Endothelial cell of umbilical vein (primary cell): ENCODE results near the gene GOLGA3. TPM values are rescaled to one million over a fixed set of nuclear protein-coding genes. Genes with fewer than 3 reads are reported as not detected.

Source experiments
- BruUV-seq: library from RNA; stranded (reverse); fragments of 400-500 nt; replicated peaks from 2 replicates; lab custom pipeline; 2021; lab: Mats Ljungman, UMichigan
- CTCF ChIA-PET: fragments of 300-600, 350-600 bp; sonication (Branson Sonifier 250); formaldehyde crosslinking; loops from one replicate; lab custom pipeline; 2021; ENCODE audit warnings: antibody characterized with exemption, inconsistent platforms; lab: Charles Lee
- POLR2A ChIA-PET: fragments of 300-600, 350-600 bp; sonication (Branson Sonifier 250); formaldehyde crosslinking; loops from one replicate; lab custom pipeline; 2021; ENCODE audit warnings: antibody characterized with exemption, inconsistent platforms; lab: Charles Lee
- DNase-seq: peaks from one replicate; pipeline ENCODE4 v3.0.0-alpha.2; 2011; ENCODE audit warnings: low read depth, low spot score
- FAIRE-seq: peaks from 2 replicates; lab custom pipeline; 2011; peaks lifted over from hg19 to GRCh38; lab: Jason Lieb, UNC
- H2AFZ ChIP-seq: 2 replicates; pipeline ENCODE4 v1.6.0; 2012; ENCODE audit warnings: low read depth, low read length, control low read depth, inconsistent platforms
- H3K27ac ChIP-seq: 2 replicates; pipeline ENCODE4 v1.5.1; 2011; ENCODE audit warnings: low read depth, mild to moderate bottlenecking, control low read depth, low read length, moderate library complexity; ENCODE audit not compliant: insufficient read depth
- H3K27me3 ChIP-seq, 2 experiments: 2 replicates each; pipeline versions ENCODE4 v1.6.0 to v1.6.1; 2011; ENCODE audit warnings: low read length in 2 of 2, mixed read lengths in 1 of 2; ENCODE audit not compliant: control insufficient read depth in 2 of 2, insufficient read depth in 2 of 2
- H3K36me3 ChIP-seq, 2 experiments: 2 replicates in 1 of 2; 3 replicates in 1 of 2; pipeline ENCODE4 v1.5.1; 2011; ENCODE audit warnings: low read length in 2 of 2, mild to moderate bottlenecking in 1 of 2, moderate library complexity in 1 of 2; ENCODE audit not compliant: control insufficient read depth in 2 of 2, insufficient read depth in 2 of 2; ENCODE audit errors: extremely low read depth in 1 of 2
- H3K4me1 ChIP-seq: 3 replicates; pipeline ENCODE4 v1.5.1; 2011; ENCODE audit warnings: mild to moderate bottlenecking, low read length; ENCODE audit not compliant: control insufficient read depth, insufficient read depth; ENCODE audit errors: extremely low read depth
- H3K4me2 ChIP-seq: 2 replicates; pipeline ENCODE4 v1.6.1; 2011; ENCODE audit warnings: low read length, control low read depth, mixed read lengths; ENCODE audit not compliant: insufficient read depth
- H3K4me3 ChIP-seq, 3 experiments: fragments of 200-600 bp in 1 of 3; sonication (generic), shearing (Covaris generic) in 1 of 3; replicated peaks in 1 of 3; 2 replicates each; pipeline ENCODE4 v1.5.1; 2011 to 2016; ENCODE audit warnings: control low read depth in 3 of 3, low read length in 3 of 3, mild to moderate bottlenecking in 2 of 3, inconsistent platforms in 1 of 3, low read depth in 1 of 3, moderate library complexity in 1 of 3; ENCODE audit not compliant: insufficient read depth in 1 of 3
- H3K79me2 ChIP-seq: 2 replicates; pipeline ENCODE4 v1.6.0; 2012; ENCODE audit warnings: low read length, inconsistent platforms; ENCODE audit not compliant: control insufficient read depth, insufficient read depth
- H3K9ac ChIP-seq: replicated peaks from 2 replicates; pipeline ENCODE3; 2011; ENCODE audit warnings: low read length, control low read depth; ENCODE audit not compliant: insufficient read depth; ENCODE audit errors: extremely low read depth
- H3K9me1 ChIP-seq: replicated peaks from 3 replicates; pipeline ENCODE4 v1.6.0; 2011; ENCODE audit warnings: mild to moderate bottlenecking, low read length; ENCODE audit not compliant: control insufficient read depth, insufficient read depth; ENCODE audit errors: extremely low read depth
- H3K9me3 ChIP-seq: replicated peaks from 2 replicates; pipeline ENCODE4 v1.5.1; 2012; ENCODE audit warnings: low read length, inconsistent platforms; ENCODE audit not compliant: control insufficient read depth, insufficient read depth
- H4K20me1 ChIP-seq: replicated peaks from 2 replicates; pipeline ENCODE3; 2011; ENCODE audit warnings: mild to moderate bottlenecking, low read length; ENCODE audit not compliant: control insufficient read depth, insufficient read depth; ENCODE audit errors: extremely low read depth
- GATA2 ChIP-seq: IDR thresholded peaks from 2 replicates; pipeline ENCODE4 v1.7.0; 2011; ENCODE audit warnings: low read depth, mild to moderate bottlenecking, moderate library complexity, mixed read lengths, low read length; ENCODE audit not compliant: insufficient read length, insufficient read depth
- MYC ChIP-seq: IDR thresholded peaks from one replicate; pipeline ENCODE4 v1.6.1; 2011; ENCODE audit warnings: mild to moderate bottlenecking, low read depth, low read length
- POLR2A ChIP-seq: IDR thresholded peaks from 2 replicates; pipeline ENCODE4 v1.6.1; 2012; ENCODE audit warnings: low read depth, mild to moderate bottlenecking, control low read depth, low read length
- dilution Hi-C: fragments of 300-500 bp; cut with MboI; formaldehyde crosslinking; loops from one replicate; pipeline ENCODE4 v1.15.0; 2019; ENCODE audit warnings: low sequenced_read_pairs; ENCODE audit not compliant: extremely low pct_ligation_motif_present
- intact Hi-C: fragments of 100-400 bp; cut with micrococcal nuclease; formaldehyde crosslinking; loops from one replicate; pipeline ENCODE4 v1.10.0; 2022
- polyA plus RNA-seq, 4 experiments: library from polyadenylated mRNA; depleted of rRNA in 3 of 4; stranded (reverse) in 3 of 4; unstranded in 1 of 4; fragments of >200 nt; gene quantifications; 2 replicates each; pipeline versions ENCODE4 v1.2.1 to v1.2.3, GENCODE V29; 2011 to 2012; ENCODE audit warnings: missing spikeins in 1 of 4
- total RNA-seq: library from RNA; stranded (reverse); gene quantifications from 2 replicates; pipeline ENCODE4 v1.2.3, GENCODE V29; 2021

Gene GOLGA3
- total and polyA plus RNA-seq, 2 donors (not counting 3 experiments of a cell fraction or from before 2014, with no cell fraction given) = 18.4 to 86.0 TPM

DNA sequence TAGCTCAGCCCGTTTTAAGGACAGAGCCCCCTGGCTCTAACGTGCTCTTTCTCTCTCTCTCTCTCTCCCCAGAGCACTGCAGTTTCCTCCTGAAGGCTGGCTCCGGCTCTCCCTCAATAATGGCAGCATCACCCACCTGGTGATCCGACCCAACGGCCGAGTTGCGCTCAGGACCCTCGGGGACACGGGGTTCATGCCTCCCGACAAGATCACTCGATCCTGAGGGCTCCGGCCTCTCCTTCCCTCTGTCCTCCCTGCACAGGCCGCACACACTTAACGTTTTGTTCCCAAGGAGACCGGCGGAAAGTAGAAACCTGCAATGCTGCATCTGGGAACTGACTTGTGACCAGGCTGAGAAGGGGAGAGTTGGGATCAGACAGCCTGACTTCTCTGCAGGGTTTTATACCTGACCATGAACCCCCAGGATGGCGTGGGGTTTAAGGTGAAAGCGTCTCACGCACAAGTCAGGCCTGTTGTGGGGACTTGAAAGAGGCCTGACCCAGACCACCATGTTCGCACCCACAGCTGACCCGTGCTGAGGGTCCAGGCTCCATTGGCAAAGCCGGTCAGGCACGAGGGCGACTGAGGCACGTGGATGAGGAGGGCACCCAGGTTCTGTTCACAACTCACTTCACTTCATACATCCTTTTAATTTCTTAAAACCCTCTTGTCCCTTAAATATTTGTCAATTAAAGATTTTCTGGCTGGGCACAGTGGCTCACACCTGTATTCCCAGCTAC lies 107.9 kb downstream of the GOLGA3 start:
- no peak for DNase-seq
- no peaks in the 10 kb centered on the region for H3K79me2 ChIP-seq
- H3K4me2 ChIP-seq = no peak overlapping the region
- dilution Hi-C loops = no loop called here
- TSS peak; percentile 26 for BruUV-seq
- intact Hi-C loops = no loop called here
- H4K20me1 ChIP-seq = no peaks in the 10 kb centered on the region
- H3K27ac ChIP-seq = no peak overlapping the region
- CTCF ChIA-PET = no interaction called here
- no peaks in the 10 kb centered on the region for H3K4me1 ChIP-seq
- no peak overlapping the region for H3K9ac ChIP-seq
- POLR2A ChIA-PET = no interaction called here
- H2AFZ ChIP-seq = no peak overlapping the region
- no peaks in the 10 kb centered on the region for H3K9me1 ChIP-seq
- H3K36me3 ChIP-seq = peaks cover 20 to 50% of the 10 kb centered on the region in 2 experiments
- H3K27me3 ChIP-seq = no peaks in the 10 kb centered on the region
- no peaks in the 10 kb centered on the region for H3K9me3 ChIP-seq
- FAIRE-seq = no peak
- peak; percentile 5 for TF ChIP-seq POLR2A
- no peak for TF ChIP-seq GATA2
- H3K4me3 ChIP-seq = no peak overlapping the region

DNA sequence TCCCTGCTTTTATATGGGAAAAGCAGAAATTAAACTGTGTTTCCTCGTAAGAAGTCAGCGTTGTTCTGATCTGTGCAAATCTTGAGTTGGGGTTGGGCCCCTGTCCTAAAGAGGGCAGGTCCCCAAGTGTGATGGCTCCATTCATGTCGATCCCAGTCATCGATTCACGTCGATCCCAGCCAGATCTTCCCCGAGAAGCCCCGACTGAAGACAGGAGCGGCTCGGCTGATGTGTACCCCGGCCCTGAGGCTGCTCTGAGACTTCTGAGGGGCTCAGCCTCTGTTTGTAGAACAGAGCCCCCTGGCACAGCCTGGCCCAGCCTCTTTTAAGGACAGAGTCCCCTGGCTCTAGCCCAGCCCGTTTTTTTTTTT lies 108.7 kb downstream of the GOLGA3 start:
- TF ChIP-seq POLR2A (no peak), MYC (no peak)
- Histone ChIP-seq H3K27me3 (no peaks in the 10 kb centered on the region), H3K4me2 (no peak overlapping the region), H3K9me1 (no peaks in the 10 kb centered on the region), H3K27ac (no peak overlapping the region), H3K9ac (no peak overlapping the region), H3K4me3 (no peak overlapping the region), H4K20me1 (no peaks in the 10 kb centered on the region), H3K36me3 (peaks cover 11 to 48% of the 10 kb centered on the region in 2 experiments), H3K4me1 (no peaks in the 10 kb centered on the region), H2AFZ (no peak overlapping the region), H3K79me2 (no peaks in the 10 kb centered on the region), H3K9me3 (no peaks in the 10 kb centered on the region)
- CTCF ChIA-PET = no interaction called here
- dilution Hi-C loops (no loop called here), intact Hi-C loops (no loop called here)
- BruUV-seq = no TSS peak
- no peak for FAIRE-seq
- no peak for DNase-seq
- POLR2A ChIA-PET = no interaction called here
